Measurements from ENCODE around the gene NOD2.

DNA sequence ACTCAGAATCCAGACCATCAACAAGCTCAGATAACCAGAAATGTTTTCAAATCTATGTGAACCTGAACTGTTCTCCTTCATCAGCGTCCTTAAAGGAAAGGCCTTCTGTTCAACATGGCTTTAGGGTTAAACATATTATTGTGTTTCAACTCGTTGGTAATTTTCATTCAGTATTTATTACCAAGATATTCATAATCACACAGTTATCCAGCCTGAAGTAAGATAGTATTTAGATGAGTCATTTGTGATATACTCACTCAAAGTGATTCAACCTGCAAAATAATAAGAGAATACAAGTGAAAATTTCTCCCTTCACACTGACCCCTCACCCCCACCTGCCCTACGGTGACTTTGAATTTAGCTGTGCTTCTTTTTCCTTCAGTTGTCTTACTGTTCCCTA lies 51.5 kb downstream of the NOD2 start:
- TF ChIP-seq, protein P1, sequence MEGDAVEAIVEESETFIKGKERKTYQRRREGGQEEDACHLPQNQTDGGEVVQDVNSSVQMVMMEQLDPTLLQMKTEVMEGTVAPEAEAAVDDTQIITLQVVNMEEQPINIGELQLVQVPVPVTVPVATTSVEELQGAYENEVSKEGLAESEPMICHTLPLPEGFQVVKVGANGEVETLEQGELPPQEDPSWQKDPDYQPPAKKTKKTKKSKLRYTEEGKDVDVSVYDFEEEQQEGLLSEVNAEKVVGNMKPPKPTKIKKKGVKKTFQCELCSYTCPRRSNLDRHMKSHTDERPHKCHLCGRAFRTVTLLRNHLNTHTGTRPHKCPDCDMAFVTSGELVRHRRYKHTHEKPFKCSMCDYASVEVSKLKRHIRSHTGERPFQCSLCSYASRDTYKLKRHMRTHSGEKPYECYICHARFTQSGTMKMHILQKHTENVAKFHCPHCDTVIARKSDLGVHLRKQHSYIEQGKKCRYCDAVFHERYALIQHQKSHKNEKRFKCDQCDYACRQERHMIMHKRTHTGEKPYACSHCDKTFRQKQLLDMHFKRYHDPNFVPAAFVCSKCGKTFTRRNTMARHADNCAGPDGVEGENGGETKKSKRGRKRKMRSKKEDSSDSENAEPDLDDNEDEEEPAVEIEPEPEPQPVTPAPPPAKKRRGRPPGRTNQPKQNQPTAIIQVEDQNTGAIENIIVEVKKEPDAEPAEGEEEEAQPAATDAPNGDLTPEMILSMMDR (conservative IDR thresholded peaks at IDR 0.05 in 1 of 2, IDR thresholded peaks at IDR 0.05 in 1 of 2; ENCODE audit: low read depth in 1 of 2, low read length in 2 of 2): no peak
- no peak for TF ChIP-seq EZH2 (IDR thresholded peaks at IDR 0.05; ENCODE audit: low read length, missing control alignments)
